B cell (primary cell): ENCODE results near the gene RAD51D.

Experiments
- CTCF ChIP-seq: fragments of 200-600 bp; IDR thresholded peaks from one replicate; pipeline ENCODE4 v1.8.0; 2022; ENCODE audit warnings: antibody characterized with exemption, mild to moderate bottlenecking
- EZH2 ChIP-seq: IDR thresholded peaks from 2 replicates; pipeline ENCODE4 v1.6.1; 2012; ENCODE audit warnings: borderline replicate concordance, low read depth, mild to moderate bottlenecking, moderate library complexity, low read length; ENCODE audit not compliant: insufficient read depth, poor library complexity, severe bottlenecking

DNA sequence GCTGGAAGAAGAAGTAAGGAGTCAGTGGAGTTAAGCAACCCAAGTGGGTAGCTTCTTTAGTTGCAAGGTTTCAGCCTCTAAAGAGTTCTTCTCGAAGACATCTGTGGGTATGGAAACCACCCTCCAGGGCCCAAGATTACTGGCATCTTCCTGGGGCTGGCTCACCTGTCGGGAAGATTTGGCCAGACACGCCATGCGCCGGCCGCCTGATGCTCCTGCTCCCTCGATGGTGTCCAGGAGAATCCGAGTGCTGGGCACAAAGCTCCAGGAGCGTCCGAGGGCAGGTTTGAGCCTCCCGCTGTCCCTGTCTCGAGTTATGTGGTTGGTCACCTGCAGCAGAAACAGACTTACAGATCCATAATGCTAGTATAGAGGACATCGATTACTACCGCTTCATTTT lies 18.6 kb downstream of the RAD51D start:
- no peak for TF ChIP-seq EZH2
- TF ChIP-seq CTCF: no peak
